Measurements from ENCODE around the gene CDH26. TPM values are rescaled to one million over a fixed set of nuclear protein-coding genes. Genes with fewer than 3 reads are reported as not detected.
"Not testable (repeated sequence)": the region's sequence is repeated elsewhere in the genome, so short reads cannot be mapped to it uniquely, and the experiment has no call there.

Gene CDH26
- polyA plus RNA-seq, 1 donor (not counting 4 experiments of a cell fraction or from before 2014, with no cell fraction given), result 1.1 TPM

DNA sequence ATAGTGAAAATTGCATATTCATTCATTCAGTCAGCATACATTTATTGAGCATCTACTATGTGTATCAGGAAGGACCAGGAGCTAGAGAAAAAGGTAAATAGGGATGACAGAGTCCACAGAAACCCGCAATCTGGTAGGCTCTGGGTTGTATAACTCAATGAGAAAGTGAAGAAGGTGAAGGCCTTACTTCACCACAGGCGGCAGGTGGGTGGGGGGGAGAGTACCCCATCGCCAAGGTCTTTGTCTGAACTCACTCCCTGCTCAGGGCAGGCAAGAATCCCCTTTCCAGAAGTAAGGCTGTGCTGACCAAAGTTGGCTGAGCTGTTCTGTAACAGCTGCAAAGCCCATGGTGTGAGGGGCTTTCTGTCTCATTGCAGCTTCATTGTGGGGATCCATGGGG is 81.3 kb downstream of the CDH26 start:
- no peak overlapping the region for H3K4me2 ChIP-seq (ENCODE audit: control insufficient read depth, extremely low read depth, insufficient read depth, low read depth, low read length)
- H2AFZ ChIP-seq (ENCODE audit: control insufficient read depth, low read length), result no peak overlapping the region
- no peak for TF ChIP-seq EZH2 (IDR thresholded peaks at IDR 0.05; ENCODE audit: low read length)
- TF ChIP-seq, protein P1, sequence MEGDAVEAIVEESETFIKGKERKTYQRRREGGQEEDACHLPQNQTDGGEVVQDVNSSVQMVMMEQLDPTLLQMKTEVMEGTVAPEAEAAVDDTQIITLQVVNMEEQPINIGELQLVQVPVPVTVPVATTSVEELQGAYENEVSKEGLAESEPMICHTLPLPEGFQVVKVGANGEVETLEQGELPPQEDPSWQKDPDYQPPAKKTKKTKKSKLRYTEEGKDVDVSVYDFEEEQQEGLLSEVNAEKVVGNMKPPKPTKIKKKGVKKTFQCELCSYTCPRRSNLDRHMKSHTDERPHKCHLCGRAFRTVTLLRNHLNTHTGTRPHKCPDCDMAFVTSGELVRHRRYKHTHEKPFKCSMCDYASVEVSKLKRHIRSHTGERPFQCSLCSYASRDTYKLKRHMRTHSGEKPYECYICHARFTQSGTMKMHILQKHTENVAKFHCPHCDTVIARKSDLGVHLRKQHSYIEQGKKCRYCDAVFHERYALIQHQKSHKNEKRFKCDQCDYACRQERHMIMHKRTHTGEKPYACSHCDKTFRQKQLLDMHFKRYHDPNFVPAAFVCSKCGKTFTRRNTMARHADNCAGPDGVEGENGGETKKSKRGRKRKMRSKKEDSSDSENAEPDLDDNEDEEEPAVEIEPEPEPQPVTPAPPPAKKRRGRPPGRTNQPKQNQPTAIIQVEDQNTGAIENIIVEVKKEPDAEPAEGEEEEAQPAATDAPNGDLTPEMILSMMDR (optimal IDR thresholded peaks at IDR 0.05 in 1 of 3, IDR thresholded peaks at IDR 0.05 in 1 of 3, conservative IDR thresholded peaks at IDR 0.05 in 1 of 3; ENCODE audit: extremely low read depth in 1 of 3, insufficient read depth in 2 of 3, low read length in 3 of 3), result no peak
- H3K9me1 ChIP-seq (ENCODE audit: control insufficient read depth, extremely low read depth, insufficient read depth, low read length), result no peaks in the 10 kb centered on the region
- H3K4me1 ChIP-seq (ENCODE audit: control insufficient read depth, extremely low read depth, insufficient read depth, low read length), result peaks cover 29% of the 10 kb centered on the region
- no peak overlapping the region for H3K27ac ChIP-seq (ENCODE audit: control insufficient read depth, insufficient read depth, low read length)
- no peaks in the 10 kb centered on the region for H4K20me1 ChIP-seq (ENCODE audit: control insufficient read depth, extremely low read depth, insufficient read depth, low read length)
- H3K36me3 ChIP-seq (ENCODE audit: control insufficient read depth in 2 of 2, extremely low read depth in 1 of 2, insufficient read depth in 2 of 2, low read length in 2 of 2), result no peaks in the 10 kb centered on the region
- FAIRE-seq, result peak; percentile 44
- H3K9me3 ChIP-seq (ENCODE audit: control insufficient read depth, low read depth, low read length), result no peaks in the 10 kb centered on the region
- no peak overlapping the region for H3K9ac ChIP-seq (ENCODE audit: control insufficient read depth, extremely low read depth, insufficient read depth, low read length)
- H3K27me3 ChIP-seq (ENCODE audit: control insufficient read depth, extremely low read depth, insufficient read depth, low read length), result no peaks in the 10 kb centered on the region
- dilution Hi-C loops (cut with MboI; ENCODE audit: extremely low pct_ligation_motif_present, low sequenced_read_pairs), result no loop called here
- H3K4me3 ChIP-seq (ENCODE audit: control insufficient read depth in 2 of 3, extremely low read depth in 1 of 3, insufficient read depth in 2 of 3, low read depth in 1 of 3, low read length in 3 of 3), result no peak overlapping the region
- H3K79me2 ChIP-seq (ENCODE audit: control insufficient read depth, insufficient read depth, low read length), result no peaks in the 10 kb centered on the region
- DNase-seq (ENCODE audit: low read depth, low spot score), result no peak

DNA sequence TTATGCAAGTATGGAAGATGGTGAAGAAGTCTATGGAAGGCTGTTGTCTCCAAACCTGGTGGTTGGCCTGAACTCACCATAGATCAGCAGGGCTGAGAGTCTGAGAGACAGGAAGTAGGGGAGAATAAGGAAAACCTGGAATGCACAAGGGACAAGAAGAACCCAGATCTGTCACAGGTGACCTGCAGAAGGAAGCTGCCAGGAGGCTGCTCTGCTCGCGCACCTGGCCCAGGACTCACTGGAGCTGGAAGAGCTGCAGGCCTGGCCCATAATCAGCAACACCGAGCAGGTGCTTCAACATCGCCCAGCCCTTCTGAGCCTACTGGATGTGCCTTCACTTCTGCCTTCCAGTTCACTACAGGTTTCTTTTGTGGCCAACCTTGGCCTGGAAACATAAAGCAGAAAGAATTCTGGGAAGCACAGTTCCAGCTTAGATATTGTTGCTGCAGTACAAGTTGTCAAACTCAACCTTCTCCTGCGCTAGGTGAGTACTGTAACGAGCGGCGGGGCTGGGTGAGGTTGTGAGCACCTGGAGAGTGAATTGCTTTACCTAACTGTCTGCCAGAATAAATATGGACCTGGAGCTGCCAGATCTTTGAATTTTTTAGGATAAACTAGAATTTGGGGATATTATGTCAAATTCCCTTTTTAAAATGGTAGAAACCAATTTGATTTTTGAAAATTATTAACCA is 82.4 kb downstream of the CDH26 start:
- H3K27ac ChIP-seq (ENCODE audit: control insufficient read depth, insufficient read depth, low read length), result peak overlapping the region; percentile 82
- TF ChIP-seq EZH2 (IDR thresholded peaks at IDR 0.05; ENCODE audit: low read length), result no peak
- TF ChIP-seq, protein P1 (optimal IDR thresholded peaks at IDR 0.05 in 1 of 3, IDR thresholded peaks at IDR 0.05 in 1 of 3, conservative IDR thresholded peaks at IDR 0.05 in 1 of 3; ENCODE audit: extremely low read depth in 1 of 3, insufficient read depth in 2 of 3, low read length in 3 of 3), result no peak
- H4K20me1 ChIP-seq (ENCODE audit: control insufficient read depth, extremely low read depth, insufficient read depth, low read length), result no peaks in the 10 kb centered on the region
- no peaks in the 10 kb centered on the region for H3K36me3 ChIP-seq (ENCODE audit: control insufficient read depth in 2 of 2, extremely low read depth in 1 of 2, insufficient read depth in 2 of 2, low read length in 2 of 2)
- H3K27me3 ChIP-seq (ENCODE audit: control insufficient read depth, extremely low read depth, insufficient read depth, low read length), result no peaks in the 10 kb centered on the region
- H3K9me3 ChIP-seq (ENCODE audit: control insufficient read depth, low read depth, low read length), result no peaks in the 10 kb centered on the region
- peak overlapping the region; percentile 52 for H3K4me2 ChIP-seq (ENCODE audit: control insufficient read depth, extremely low read depth, insufficient read depth, low read depth, low read length)
- peak overlapping the region; percentile 71 for H2AFZ ChIP-seq (ENCODE audit: control insufficient read depth, low read length)
- H3K9me1 ChIP-seq (ENCODE audit: control insufficient read depth, extremely low read depth, insufficient read depth, low read length), result no peaks in the 10 kb centered on the region
- peak overlapping the region in 1 of 3 experiments; percentile 11 for H3K4me3 ChIP-seq (ENCODE audit: control insufficient read depth in 2 of 3, extremely low read depth in 1 of 3, insufficient read depth in 2 of 3, low read depth in 1 of 3, low read length in 3 of 3)
- FAIRE-seq (peak; percentile 69), DNase-seq (ENCODE audit: low read depth, low spot score) (no peak)
- peak overlapping the region; percentile 57 for H3K9ac ChIP-seq (ENCODE audit: control insufficient read depth, extremely low read depth, insufficient read depth, low read length)
- no peaks in the 10 kb centered on the region for H3K79me2 ChIP-seq (ENCODE audit: control insufficient read depth, insufficient read depth, low read length)
- dilution Hi-C loops (cut with MboI; ENCODE audit: extremely low pct_ligation_motif_present, low sequenced_read_pairs), result no loop called here
- peaks cover 29% of the 10 kb centered on the region for H3K4me1 ChIP-seq (ENCODE audit: control insufficient read depth, extremely low read depth, insufficient read depth, low read length)

DNA sequence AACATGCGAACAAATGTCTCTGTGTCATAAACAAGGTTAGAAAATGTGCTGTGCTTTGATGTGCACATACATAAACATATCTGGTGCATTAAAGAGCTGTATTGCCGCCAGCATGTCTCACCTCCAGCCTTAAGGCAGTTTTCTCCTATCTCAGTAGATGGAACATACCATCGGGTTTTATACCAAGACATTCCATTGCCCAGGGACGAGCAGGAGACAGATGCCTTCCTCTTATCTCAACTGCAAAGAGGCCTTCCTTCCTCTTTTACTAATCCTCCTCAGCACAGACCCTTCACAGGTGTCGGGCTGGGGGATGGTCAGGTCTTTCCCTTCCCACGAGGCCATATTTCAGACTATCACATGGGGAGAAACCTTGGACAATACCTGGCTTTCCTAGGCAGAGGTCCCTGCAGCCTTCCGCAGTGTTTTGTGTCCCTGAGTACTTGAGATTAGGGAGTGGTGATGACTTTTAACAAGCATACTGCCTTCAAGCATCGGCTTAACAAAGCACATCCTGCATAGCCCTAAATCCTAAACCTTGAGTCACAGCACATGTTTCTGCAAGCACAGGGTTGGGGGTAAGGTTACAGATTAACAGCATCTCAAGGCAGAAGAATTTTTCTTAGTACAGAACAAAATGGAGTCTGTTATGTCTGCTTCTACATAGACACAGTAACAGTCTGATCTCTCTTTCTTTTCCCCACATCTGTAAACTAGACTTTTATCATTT is 83.4 kb downstream of the CDH26 start:
- H3K27ac ChIP-seq (ENCODE audit: control insufficient read depth, insufficient read depth, low read length), result peak overlapping the region; percentile 82
- peak; percentile 69 for DNase-seq (ENCODE audit: low read depth, low spot score)
- H3K9me3 ChIP-seq (ENCODE audit: control insufficient read depth, low read depth, low read length); H3K4me3 ChIP-seq (ENCODE audit: control insufficient read depth in 2 of 3, extremely low read depth in 1 of 3, insufficient read depth in 2 of 3, low read depth in 1 of 3, low read length in 3 of 3); H3K27me3 ChIP-seq (ENCODE audit: control insufficient read depth, extremely low read depth, insufficient read depth, low read length); H3K79me2 ChIP-seq (ENCODE audit: control insufficient read depth, insufficient read depth, low read length); dilution Hi-C loops (cut with MboI; ENCODE audit: extremely low pct_ligation_motif_present, low sequenced_read_pairs); H3K9me1 ChIP-seq (ENCODE audit: control insufficient read depth, extremely low read depth, insufficient read depth, low read length); H4K20me1 ChIP-seq (ENCODE audit: control insufficient read depth, extremely low read depth, insufficient read depth, low read length); H3K36me3 ChIP-seq (ENCODE audit: control insufficient read depth in 2 of 2, extremely low read depth in 1 of 2, insufficient read depth in 2 of 2, low read length in 2 of 2): not testable (repeated sequence)
- H3K4me2 ChIP-seq (ENCODE audit: control insufficient read depth, extremely low read depth, insufficient read depth, low read depth, low read length), result peak overlapping the region; percentile 48
- peak; percentile 98 for FAIRE-seq
- peak overlapping the region; percentile 57 for H3K9ac ChIP-seq (ENCODE audit: control insufficient read depth, extremely low read depth, insufficient read depth, low read length)
- peaks cover 29% of the 10 kb centered on the region for H3K4me1 ChIP-seq (ENCODE audit: control insufficient read depth, extremely low read depth, insufficient read depth, low read length)
- peak overlapping the region; percentile 52 for H2AFZ ChIP-seq (ENCODE audit: control insufficient read depth, low read length)

All from keratinocyte (primary cell).